Spleen (tissue), 11 donors: ENCODE data around the gene COL1A2. TPM values are rescaled to one million over a fixed set of nuclear protein-coding genes. Genes with fewer than 3 reads are reported as not detected.

Source experiments
- DNase-seq: peaks from one replicate; pipeline ENCODE4 v3.0.0-alpha.2; 2020
- H3K27ac ChIP-seq, 8 donors: fragments of 200-600 bp; sonication (generic) in 7 of 8; 1 replicate in 4 of 8; 2 replicates in 4 of 8; pipeline versions ENCODE4 v1.5.0 to v1.8.0; 2016 to 2021; ENCODE audit warnings: inconsistent platforms in 4 of 8, mild to moderate bottlenecking in 4 of 8, moderate library complexity in 1 of 8
- H3K27me3 ChIP-seq, 7 donors: fragments of 200-600 bp; sonication (generic) in 6 of 7; replicated peaks in 1 of 7; 1 replicate in 4 of 7; 2 replicates in 3 of 7; pipeline versions ENCODE4 v1.5.0 to v1.8.0; 2016 to 2021; ENCODE audit warnings: inconsistent platforms in 3 of 7, mild to moderate bottlenecking in 1 of 7
- H3K36me3 ChIP-seq, 6 donors: fragments of 200-600 bp; sonication (generic) in 5 of 6; 1 replicate in 4 of 6; 2 replicates in 2 of 6; pipeline versions ENCODE4 v1.5.0 to v1.8.0; 2016 to 2021; ENCODE audit warnings: inconsistent platforms in 2 of 6
- H3K4me1 ChIP-seq, 6 donors: fragments of 200-600 bp; sonication (generic) in 5 of 6; 1 replicate in 3 of 6; 2 replicates in 3 of 6; pipeline versions ENCODE4 v1.5.0 to v1.8.0; 2016 to 2021; ENCODE audit warnings: inconsistent platforms in 3 of 6
- H3K4me3 ChIP-seq, 8 donors: fragments of 200-600 bp; sonication (generic) in 7 of 8; 1 replicate in 4 of 8; 2 replicates in 4 of 8; pipeline versions ENCODE4 v1.5.0 to v1.8.0; 2016 to 2021; ENCODE audit warnings: inconsistent platforms in 4 of 8, mild to moderate bottlenecking in 4 of 8, moderate library complexity in 2 of 8
- H3K9me3 ChIP-seq, 8 donors: fragments of 200-600 bp; sonication (generic) in 7 of 8; 1 replicate in 4 of 8; 2 replicates in 4 of 8; pipeline versions ENCODE4 v1.5.0 to v1.8.0; 2016 to 2021; ENCODE audit warnings: inconsistent platforms in 4 of 8
- CTCF ChIP-seq, 11 experiments: fragments of 200-600 bp in 7 of 11; fragments of 450-650 bp in 4 of 11; sonication (generic) in 4 of 11; IDR thresholded peaks in 8 of 11; conservative IDR thresholded peaks in 3 of 11; 1 replicate in 7 of 11; 2 replicates in 4 of 11; pipeline versions ENCODE4 v1.4.0 to v1.8.0; 2016 to 2021; ENCODE audit warnings: antibody characterized with exemption in 11 of 11, inconsistent platforms in 4 of 11, mild to moderate bottlenecking in 1 of 11
- POLR2A ChIP-seq, 3 donors: fragments of 450-650 bp; IDR thresholded peaks; one replicate each; pipeline ENCODE4 v1.5.1; 2017; ENCODE audit warnings: antibody characterized with exemption in 3 of 3, mild to moderate bottlenecking in 1 of 3
- POLR2AphosphoS5 ChIP-seq, 3 donors: sonication (generic); formaldehyde crosslinking; IDR thresholded peaks; one replicate each; pipeline ENCODE4 v1.5.1; 2017; ENCODE audit warnings: antibody characterized with exemption in 3 of 3
- WGBS, 5 donors: extraction: QIAGEN DNeasy Blood & Tissue Kit in 3 of 5; methylation state at CpG; one replicate each; pipeline versions ENCODE4 v1.1.5 to v1.1.7; 2013 to 2018; 5-methylcytosine and 5-hydroxymethylcytosine counted together
- intact Hi-C: fragments of 100-400 bp; cut with DNase I; formaldehyde crosslinking; loops from one replicate; pipeline ENCODE4 v1.15.0; 2023; ENCODE audit warnings: low total_unique reads
- polyA plus RNA-seq, 3 donors: library from polyadenylated mRNA; stranded (reverse); fragments of 200-250 nt; gene quantifications; one replicate each; pipeline ENCODE4 v1.2.1, GENCODE V29; 2013
- total RNA-seq, 7 donors: library from RNA; depleted of rRNA in 3 of 7; stranded (reverse); fragments of >200 nt in 3 of 7; fragmentation: NEBNext Ultra II Directional in 4 of 7; extraction: Animal tissue kit (Norgen Biotek cat#: 25700) in 4 of 7; gene quantifications; one replicate each; pipeline versions ENCODE4 v1.1.0 to v1.2.1, GENCODE V29; 2016 to 2021
- donor health status: healthy with polysubstance abuse.
- donor health status: DM: no; HTN: no; CAD: no; lungs with moderate emphysema.
- donor health status: DM: no; HTN: no; CAD: no.
- donor health status: Bipolar disorder and iron deficiency.
- donor health status: healthy.
- donor health status: DM: no; HTN: no; CAD: no.
- donor health status: DM: yes; HTN: yes; CAD: no.

COL1A2 gene
- total and polyA plus RNA-seq, 10 donors = 39.7 to 228 (median 116) TPM

GRCh38 chr7:94472608-94473007 lies 77.9 kb downstream of the COL1A2 start:
- H3K36me3 ChIP-seq = no peaks in the 10 kb centered on the region
- intact Hi-C loops = no loop called here
- H3K9me3 ChIP-seq = peaks cover 0 to 24% (median 14%) of the 10 kb centered on the region in 8 donors
- TF ChIP-seq POLR2AphosphoS5 (IDR thresholded peaks at IDR 0.05) = no peak
- no peak overlapping the region for H3K27ac ChIP-seq
- WGBS, 5 donors = 57 to 74% (median 67%) methylated on average over 1 of the region's 1 CpG
- no peaks in the 10 kb centered on the region for H3K4me1 ChIP-seq
- no peak overlapping the region for H3K4me3 ChIP-seq
- DNase-seq = no peak
- no peaks in the 10 kb centered on the region for H3K27me3 ChIP-seq

- 83 to 94% (median 92%) methylated on average over 5 of the region's 5 CpGs for WGBS, 5 donors
- intact Hi-C loops = no loop called here
- no peaks in the 10 kb centered on the region for H3K27me3 ChIP-seq
- peaks cover 0 to 12% (median 8%) of the 10 kb centered on the region in 8 donors for H3K9me3 ChIP-seq
- H3K4me3 ChIP-seq = no peak overlapping the region
- no peak overlapping the region for H3K27ac ChIP-seq
- no peaks in the 10 kb centered on the region for H3K4me1 ChIP-seq
- DNase-seq = no peak
- no peaks in the 10 kb centered on the region for H3K36me3 ChIP-seq
- TF ChIP-seq POLR2AphosphoS5 (IDR thresholded peaks at IDR 0.05) = no peak
- no peak for TF ChIP-seq CTCF (IDR thresholded peaks at IDR 0.05 in 8 of 11, conservative IDR thresholded peaks at IDR 0.05 in 3 of 11)
- TF ChIP-seq POLR2A (IDR thresholded peaks at IDR 0.05) = no peak
Measured at GRCh38 chr7:94476251-94476840, 81.7 kb downstream of the COL1A2 start.

DNA sequence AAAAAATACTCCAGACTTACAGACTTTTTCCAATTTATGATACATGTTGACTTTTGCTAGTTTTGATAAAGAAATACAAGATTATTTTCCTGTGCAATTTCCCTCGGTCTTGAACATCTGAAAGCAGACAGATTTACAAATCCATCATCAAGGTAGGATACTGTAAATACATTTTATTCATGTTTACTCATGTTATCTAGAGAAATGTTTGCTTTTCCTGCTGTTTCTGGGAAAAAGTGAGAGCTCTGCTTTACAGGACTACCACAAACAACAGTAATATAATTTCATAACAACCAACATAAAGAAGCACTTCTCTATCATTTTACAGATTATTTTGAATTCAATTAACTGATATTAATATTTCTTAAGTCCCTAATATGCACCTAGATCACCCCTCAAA lies 83.2 kb downstream of the COL1A2 start:
- no peak overlapping the region for H3K4me3 ChIP-seq
- TF ChIP-seq CTCF (IDR thresholded peaks at IDR 0.05 in 8 of 11, conservative IDR thresholded peaks at IDR 0.05 in 3 of 11) = no peak
- no peak for TF ChIP-seq POLR2AphosphoS5 (IDR thresholded peaks at IDR 0.05)
- no peak for TF ChIP-seq POLR2A (IDR thresholded peaks at IDR 0.05)
- no peaks in the 10 kb centered on the region for H3K9me3 ChIP-seq
- H3K27ac ChIP-seq = no peak overlapping the region
- intact Hi-C loops = no loop called here
- WGBS, 5 donors = 72 to 87% (median 84%) methylated on average over 1 of the region's 1 CpG
- no peaks in the 10 kb centered on the region for H3K4me1 ChIP-seq
- no peaks in the 10 kb centered on the region for H3K36me3 ChIP-seq
- DNase-seq = no peak
- no peaks in the 10 kb centered on the region for H3K27me3 ChIP-seq

DNA sequence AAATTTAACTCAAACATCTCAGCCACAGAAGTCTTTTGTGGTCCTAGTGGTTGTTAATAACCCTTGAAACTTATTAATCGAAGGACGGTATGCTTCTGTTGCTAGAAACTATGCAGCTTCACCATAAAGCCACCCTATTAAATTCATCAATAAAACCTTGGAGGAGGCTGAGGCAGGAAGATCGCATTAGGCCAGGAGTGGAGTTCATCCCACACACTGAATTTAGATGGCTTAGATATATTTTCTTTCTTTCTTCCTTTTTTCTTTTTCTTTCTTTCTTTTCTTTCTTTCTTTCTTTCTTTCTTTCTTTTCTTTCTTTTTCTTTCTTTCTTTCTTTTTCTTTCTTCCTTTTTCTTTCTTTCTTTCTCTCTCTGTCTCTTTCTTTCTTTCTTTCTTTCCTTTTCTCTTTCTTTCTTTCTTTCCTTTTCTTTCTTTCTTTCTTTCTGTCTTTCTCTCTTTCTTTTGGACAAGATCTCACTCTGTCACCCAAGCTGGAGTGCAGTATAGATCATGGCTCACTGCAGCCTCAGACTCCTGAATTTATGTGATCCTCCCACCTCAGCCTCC lies 84.0 kb downstream of the COL1A2 start:
- Histone ChIP-seq H3K36me3 (no peaks in the 10 kb centered on the region), H3K4me3 (no peak overlapping the region), H3K27me3 (no peaks in the 10 kb centered on the region), H3K4me1 (no peaks in the 10 kb centered on the region), H3K27ac (no peak overlapping the region), H3K9me3 (no peaks in the 10 kb centered on the region)
- WGBS, 5 donors = 67 to 96% (median 79%) methylated on average over 3 of the region's 3 CpGs
- intact Hi-C loops = no loop called here
- TF ChIP-seq CTCF (IDR thresholded peaks at IDR 0.05 in 8 of 11, conservative IDR thresholded peaks at IDR 0.05 in 3 of 11) (no peak), POLR2AphosphoS5 (IDR thresholded peaks at IDR 0.05) (no peak), POLR2A (IDR thresholded peaks at IDR 0.05) (no peak)
- DNase-seq = no peak

Other genes starting within 250 kb of the COL1A2 start
- 10 to 100 TPM; 26.4 to 39.0 (median 33.7) TPM for gene CASD1, start 114.9 kb downstream of the COL1A2 start, total RNA-seq
- gene CASD1, start 114.9 kb downstream of the COL1A2 start, polyA plus RNA-seq = 10 to 100 TPM; 11.3 to 15.7 (median 13.1) TPM